Measurements from ENCODE around the gene ELL2.
"Not testable (repeated sequence)": the region's sequence is repeated elsewhere in the genome, so short reads cannot be mapped to it uniquely, and the experiment has no call there.

ELL2 gene

GRCh38 chr5:95859661-95860060, 102.0 kb downstream of the ELL2 start:
- no peak for DNase-seq (ENCODE audit: low read depth)

- peak; percentile 98 for DNase-seq (ENCODE audit: low read depth)
Observed at GRCh38 chr5:95858661-95859595, 102.7 kb downstream of the ELL2 start.

GRCh38 chr5:95858023-95858461, 103.6 kb downstream of the ELL2 start:
- DNase-seq (ENCODE audit: low read depth): peak; percentile 43

GRCh38 chr5:95857185-95857945, 104.3 kb downstream of the ELL2 start:
- DNase-seq (ENCODE audit: low read depth): no peak

- DNase-seq (ENCODE audit: low read depth): no peak
Observed at GRCh38 chr5:95856501-95856981, 105.1 kb downstream of the ELL2 start.

GRCh38 chr5:95853490-95853889, 108.2 kb downstream of the ELL2 start:
- no peak for DNase-seq (ENCODE audit: low read depth)

- no peak for DNase-seq (ENCODE audit: low read depth)
Observed at GRCh38 chr5:95852567-95852966, 109.1 kb downstream of the ELL2 start.

GRCh38 chr5:95851141-95851540, 110.5 kb downstream of the ELL2 start:
- DNase-seq (ENCODE audit: low read depth): not testable (repeated sequence)

- no peak for DNase-seq (ENCODE audit: low read depth)
Observed at GRCh38 chr5:95850391-95850894, 111.2 kb downstream of the ELL2 start.

- DNase-seq (ENCODE audit: low read depth): no peak
Observed at GRCh38 chr5:95848701-95849100, 113.0 kb downstream of the ELL2 start.

- DNase-seq (ENCODE audit: low read depth): no peak
Observed at GRCh38 chr5:95847261-95847592, 114.4 kb downstream of the ELL2 start.

GRCh38 chr5:95846554-95847260, 114.9 kb downstream of the ELL2 start:
- no peak for DNase-seq (ENCODE audit: low read depth)

- DNase-seq (ENCODE audit: low read depth): no peak
Observed at GRCh38 chr5:95845391-95845790, 116.3 kb downstream of the ELL2 start.

- DNase-seq (ENCODE audit: low read depth): no peak
Observed at GRCh38 chr5:95843733-95844223, 117.9 kb downstream of the ELL2 start.

- DNase-seq (ENCODE audit: low read depth): no peak
Observed at GRCh38 chr5:95842854-95843544, 118.7 kb downstream of the ELL2 start.

- DNase-seq (ENCODE audit: low read depth): no peak
Observed at GRCh38 chr5:95841914-95842812, 119.5 kb downstream of the ELL2 start.

- DNase-seq (ENCODE audit: low read depth): no peak
Observed at GRCh38 chr5:95840956-95841705, 120.5 kb downstream of the ELL2 start.

GRCh38 chr5:95839658-95840057, 122.0 kb downstream of the ELL2 start:
- DNase-seq (ENCODE audit: low read depth): no peak

GRCh38 chr5:95838556-95838955, 123.1 kb downstream of the ELL2 start:
- DNase-seq (ENCODE audit: low read depth): no peak

Data from HS-5 (cell line).